ENCODE measurements around the gene ABCA7. TPM values are rescaled to one million over a fixed set of nuclear protein-coding genes. Genes with fewer than 3 reads are reported as not detected.

Gene ABCA7
- total RNA-seq, 2 donors from 2014 or later: 34.3 to 37.1 TPM

GRCh38 chr19:1091544-1092175 is 51.8 kb downstream of the ABCA7 start:
- ATAC-seq (replicated peaks in 1 of 2): no peak
- Mint-ChIP-seq H3K9me3 (no peaks in the 10 kb centered on the region), H3K27me3 (ENCODE audit: low read depth) (no peaks in the 10 kb centered on the region), H3K4me1 (ENCODE audit: low read depth) (peaks cover 60% of the 10 kb centered on the region), H3K36me3 (ENCODE audit: insufficient read depth in 2 of 2) (peaks cover 4% of the 10 kb centered on the region in 2 donors), H3K27ac (no peak overlapping the region), H3K4me3 (no peak overlapping the region)
- no peak for DNase-seq

- peak overlapping the region; percentile 56 for H3K27ac Mint-ChIP-seq
- no peaks in the 10 kb centered on the region for H3K27me3 Mint-ChIP-seq (ENCODE audit: low read depth)
- peak overlapping the region; percentile 94 to 96 for H3K4me3 Mint-ChIP-seq
- H3K9me3 Mint-ChIP-seq: no peaks in the 10 kb centered on the region
- H3K36me3 Mint-ChIP-seq (ENCODE audit: insufficient read depth in 2 of 2): no peaks in the 10 kb centered on the region
- DNase-seq (no peak), ATAC-seq (replicated peaks in 1 of 2) (no peak)
- H3K4me1 Mint-ChIP-seq (ENCODE audit: low read depth): peaks cover 59% of the 10 kb centered on the region
Observed at GRCh38 chr19:1093330-1093729, 53.4 kb downstream of the ABCA7 start.

GRCh38 chr19:1093811-1094553 is 54.1 kb downstream of the ABCA7 start:
- ATAC-seq (replicated peaks in 1 of 2) (no peak), DNase-seq (no peak)
- no peaks in the 10 kb centered on the region for H3K9me3 Mint-ChIP-seq
- H3K36me3 Mint-ChIP-seq (ENCODE audit: insufficient read depth in 2 of 2): no peaks in the 10 kb centered on the region
- peak overlapping the region; percentile 94 to 96 for H3K4me3 Mint-ChIP-seq
- H3K4me1 Mint-ChIP-seq (ENCODE audit: low read depth): peaks cover 63% of the 10 kb centered on the region
- H3K27ac Mint-ChIP-seq: peak overlapping the region; percentile 88
- no peaks in the 10 kb centered on the region for H3K27me3 Mint-ChIP-seq (ENCODE audit: low read depth)

GRCh38 chr19:1094655-1094977 is 54.7 kb downstream of the ABCA7 start:
- Mint-ChIP-seq H3K4me1 (ENCODE audit: low read depth) (peaks cover 70% of the 10 kb centered on the region), H3K36me3 (ENCODE audit: insufficient read depth in 2 of 2) (peaks cover 2% of the 10 kb centered on the region in 2 donors), H3K27me3 (ENCODE audit: low read depth) (no peaks in the 10 kb centered on the region), H3K27ac (peak overlapping the region; percentile 88), H3K4me3 (peak overlapping the region; percentile 94 to 96), H3K9me3 (peaks cover 0 to under 1% of the 10 kb centered on the region in 2 donors)
- no peak for DNase-seq
- no peak for ATAC-seq (replicated peaks in 1 of 2)

- Mint-ChIP-seq H3K36me3 (ENCODE audit: insufficient read depth in 2 of 2) (peaks cover 5 to 6% of the 10 kb centered on the region in 2 donors), H3K4me1 (ENCODE audit: low read depth) (peaks cover 75% of the 10 kb centered on the region)
- ATAC-seq (replicated peaks in 1 of 2): peak; percentile 82 to 88
Observed at GRCh38 chr19:1094978-1095701, 55.2 kb downstream of the ABCA7 start, which contains the start of gene POLR2E. TSS of gene POLR2E (minus strand) at chr19:1095375. CDS start at chr19:1095315, 60 bp downstream.

GRCh38 chr19:1097810-1098176 is 57.9 kb downstream of the ABCA7 start:
- peaks cover 89% of the 10 kb centered on the region for H3K4me1 Mint-ChIP-seq (ENCODE audit: low read depth)
- no peak overlapping the region for H3K27ac Mint-ChIP-seq
- ATAC-seq (replicated peaks in 1 of 2) (no peak), DNase-seq (no peak)
- H3K4me3 Mint-ChIP-seq: no peak overlapping the region
- H3K36me3 Mint-ChIP-seq (ENCODE audit: insufficient read depth in 2 of 2): peaks cover 5 to 8% of the 10 kb centered on the region in 2 donors
- no peaks in the 10 kb centered on the region for H3K27me3 Mint-ChIP-seq (ENCODE audit: low read depth)
- peaks cover 3% of the 10 kb centered on the region in 2 donors for H3K9me3 Mint-ChIP-seq

More at GRCh38 chr19:1094978-1095701, 55.2 kb downstream of the ABCA7 start, which contains the start of gene POLR2E:
- Mint-ChIP-seq H3K27ac (peak within 1 kb of the TSS; percentile 88), H3K27me3 (ENCODE audit: low read depth) (no peaks in the 10 kb centered on the region), H3K4me3 (peak within 1 kb of the TSS; percentile 94 to 96), H3K9me3 (peaks cover 3% of the 10 kb centered on the region in 2 donors)
- peak; percentile 97 to 99 for DNase-seq

GRCh38 chr19:1098177-1099051 is 58.5 kb downstream of the ABCA7 start:
- H3K36me3 Mint-ChIP-seq (ENCODE audit: insufficient read depth in 2 of 2): peaks cover 5 to 8% of the 10 kb centered on the region in 2 donors
- DNase-seq: no peak
- peaks cover 89% of the 10 kb centered on the region for H3K4me1 Mint-ChIP-seq (ENCODE audit: low read depth)
- peak overlapping the region in 1 of 2 donors; percentile 29 for H3K4me3 Mint-ChIP-seq
- H3K27me3 Mint-ChIP-seq (ENCODE audit: low read depth): no peaks in the 10 kb centered on the region
- peak overlapping the region; percentile 84 for H3K27ac Mint-ChIP-seq
- peaks cover 3% of the 10 kb centered on the region in 2 donors for H3K9me3 Mint-ChIP-seq
- no peak for ATAC-seq (replicated peaks in 1 of 2)

GRCh38 chr19:1101337-1101698 is 61.4 kb downstream of the ABCA7 start:
- Mint-ChIP-seq H3K36me3 (ENCODE audit: insufficient read depth in 2 of 2) (peaks cover 5 to 10% of the 10 kb centered on the region in 2 donors), H3K9me3 (peaks cover 3% of the 10 kb centered on the region in 2 donors), H3K27ac (peak overlapping the region; percentile 79), H3K27me3 (ENCODE audit: low read depth) (no peaks in the 10 kb centered on the region), H3K4me3 (peak overlapping the region; percentile 54 to 84), H3K4me1 (ENCODE audit: low read depth) (peaks cover 65% of the 10 kb centered on the region)
- DNase-seq (no peak), ATAC-seq (replicated peaks in 1 of 2) (no peak)

- H3K4me1 Mint-ChIP-seq (ENCODE audit: low read depth): peaks cover 58% of the 10 kb centered on the region
- ATAC-seq (replicated peaks in 1 of 2) (peak; percentile 53 to 60), DNase-seq (peak; percentile 86 to 89)
- peak overlapping the region; percentile 94 for H3K27ac Mint-ChIP-seq
- H3K27me3 Mint-ChIP-seq (ENCODE audit: low read depth): no peaks in the 10 kb centered on the region
- H3K4me3 Mint-ChIP-seq: peak overlapping the region; percentile 84 to 85
- H3K36me3 Mint-ChIP-seq (ENCODE audit: insufficient read depth in 2 of 2): peaks cover 5 to 10% of the 10 kb centered on the region in 2 donors
- peaks cover 3% of the 10 kb centered on the region in 2 donors for H3K9me3 Mint-ChIP-seq
Observed at GRCh38 chr19:1102407-1103131, 62.7 kb downstream of the ABCA7 start.

GRCh38 chr19:1103132-1103707 is 63.3 kb downstream of the ABCA7 start:
- H3K9me3 Mint-ChIP-seq: peaks cover 3% of the 10 kb centered on the region in 2 donors
- H3K4me3 Mint-ChIP-seq: peak overlapping the region; percentile 84 to 85
- no peak for DNase-seq
- no peak for ATAC-seq (replicated peaks in 1 of 2)
- no peaks in the 10 kb centered on the region for H3K27me3 Mint-ChIP-seq (ENCODE audit: low read depth)
- H3K27ac Mint-ChIP-seq: peak overlapping the region; percentile 94
- H3K4me1 Mint-ChIP-seq (ENCODE audit: low read depth): peaks cover 52% of the 10 kb centered on the region
- H3K36me3 Mint-ChIP-seq (ENCODE audit: insufficient read depth in 2 of 2): peaks cover 5 to 10% of the 10 kb centered on the region in 2 donors

- H3K27ac Mint-ChIP-seq: peak within 1 kb of the TSS; percentile 94
- no peaks in the 10 kb centered on the region for H3K27me3 Mint-ChIP-seq (ENCODE audit: low read depth)
- DNase-seq (peak; percentile 97 to 98), ATAC-seq (replicated peaks in 1 of 2) (peak; percentile 68 to 70)
- peaks cover 3% of the 10 kb centered on the region in 2 donors for H3K9me3 Mint-ChIP-seq
- H3K4me3 Mint-ChIP-seq: peak within 1 kb of the TSS; percentile 84 to 85
- peaks cover 46% of the 10 kb centered on the region for H3K4me1 Mint-ChIP-seq (ENCODE audit: low read depth)
- H3K36me3 Mint-ChIP-seq (ENCODE audit: insufficient read depth in 2 of 2): peaks cover 5 to 10% of the 10 kb centered on the region in 2 donors
Observed at GRCh38 chr19:1103708-1104310, 63.9 kb downstream of the ABCA7 start, which contains the start of gene GPX4. TSS of gene GPX4 (plus strand) at chr19:1103994. CDS start at chr19:1104044, 50 bp downstream.

All from activated T-cell treated with anti-CD3 and anti-CD28 coated beads, Interleukin-2, amount 50 U/mL, for 72 hours (primary cell).